ENCODE results near the gene CALCOCO2. TPM values are rescaled to one million over a fixed set of nuclear protein-coding genes. Genes with fewer than 3 reads are reported as not detected.

The CALCOCO2 gene
- total RNA-seq, 1 experiment from 2014 or later, result 23.1 TPM

DNA sequence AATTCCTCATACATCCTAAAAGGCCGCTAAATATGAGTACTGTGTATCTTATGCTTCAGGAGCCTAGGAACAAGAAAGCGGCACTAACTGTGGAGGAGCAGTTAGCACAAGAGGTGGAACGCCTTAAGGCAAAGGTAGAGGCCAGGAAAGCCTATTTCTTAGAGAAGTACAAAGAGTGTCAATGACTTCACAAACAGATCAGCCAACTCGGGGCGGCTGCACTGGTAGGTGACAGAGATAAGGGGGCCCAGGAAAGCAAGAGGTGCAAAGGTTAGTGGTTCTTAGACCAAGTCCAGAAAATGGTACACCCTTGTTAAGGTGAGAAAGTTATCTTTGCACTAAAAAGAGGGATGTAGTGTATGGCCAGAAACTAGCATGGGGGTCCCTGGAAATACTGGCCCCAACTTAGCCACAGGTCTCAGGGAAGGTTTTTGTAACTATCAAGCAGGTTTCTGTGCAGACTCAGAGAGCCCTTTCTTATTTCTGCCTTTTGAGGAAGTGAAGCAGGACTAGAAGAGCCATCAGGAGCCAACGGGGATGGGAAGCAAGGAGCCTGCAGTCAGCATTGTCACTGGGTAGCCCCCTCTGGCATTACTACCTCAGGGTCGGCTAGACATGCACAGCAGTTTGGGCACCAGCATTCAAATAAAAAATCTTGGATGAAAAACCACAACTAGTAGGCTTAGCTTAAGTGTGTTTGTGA is 24.1 kb downstream of the CALCOCO2 start:
- H2BK12ac ChIP-seq (ENCODE audit: insufficient read length, low read depth, low read length), result no peak overlapping the region
- no peak overlapping the region for H3K9ac ChIP-seq (ENCODE audit: extremely low read depth, insufficient read length, low read length)
- no peaks in the 10 kb centered on the region for H3K27me3 Mint-ChIP-seq (ENCODE audit: low read depth)
- H3K4me2 ChIP-seq (ENCODE audit: insufficient read depth, insufficient read length, low read length), result no peak overlapping the region
- no peak overlapping the region for H3K23ac ChIP-seq (ENCODE audit: insufficient read length, low read depth, low read length)
- no peak overlapping the region for H4K8ac ChIP-seq (replicated peaks; ENCODE audit: insufficient read length, low read depth, low read length)
- H3K27ac ChIP-seq (ENCODE audit: insufficient read length, low read depth, low read length), result no peak overlapping the region
- H3K79me1 ChIP-seq (ENCODE audit: insufficient read depth, low read depth, low read length, poor library complexity, severe bottlenecking), result no peaks in the 10 kb centered on the region
- no peak overlapping the region for H2BK15ac ChIP-seq (ENCODE audit: low read depth, low read length)
- H3K4me1 ChIP-seq (ENCODE audit: insufficient read depth, low read length), result 0 out of 2 replicates have a peak, but pooled peaks cover 4% of the 10 kb centered on the region
- no peak overlapping the region for H2BK5ac ChIP-seq (ENCODE audit: insufficient read length, low read length)
- H3K18ac ChIP-seq (ENCODE audit: insufficient read length, low read depth, low read length), result no peak overlapping the region
- no peak overlapping the region for H2AFZ ChIP-seq (ENCODE audit: low read length)
- H4K5ac ChIP-seq (ENCODE audit: insufficient read length, low read depth, low read length), result no peak overlapping the region
- H3K27me3 ChIP-seq (ENCODE audit: insufficient read depth, low read length), result no peaks in the 10 kb centered on the region
- no CpG with 5 or more reads among the region's 7 CpGs for WGBS (ENCODE audit: extremely low coverage, insufficient read length, low lambda C conversion rate)
- no peaks in the 10 kb centered on the region for H3K9me3 Mint-ChIP-seq
- DNase-seq, result no peak
- H2BK20ac ChIP-seq (ENCODE audit: low read depth, low read length, poor library complexity, severe bottlenecking), result no peak overlapping the region
- no peak overlapping the region for H3K4me3 Mint-ChIP-seq
- H3K4ac ChIP-seq (ENCODE audit: low read depth, low read length), result no peak overlapping the region
- H3K9me3 ChIP-seq (ENCODE audit: control insufficient read depth, low read depth, low read length), result no peaks in the 10 kb centered on the region
- H3K23me2 ChIP-seq (ENCODE audit: insufficient read length, low read depth, low read length, poor library complexity, severe bottlenecking), result no peaks in the 10 kb centered on the region
- no peak overlapping the region for H3K56ac ChIP-seq (ENCODE audit: insufficient read length, low read depth, low read length)
- no peaks in the 10 kb centered on the region for H3K4me1 Mint-ChIP-seq
- H3K14ac ChIP-seq (ENCODE audit: insufficient read depth, low read length), result no peak overlapping the region
- TF ChIP-seq CTCF (conservative IDR thresholded peaks at IDR 0.05), result no peak
- peaks cover 0 to 7% (median 0%) of the 10 kb centered on the region in 3 experiments; a peak in 1 of 7 replicates for H3K36me3 Mint-ChIP-seq (ENCODE audit: insufficient read depth in 1 of 3, low read depth in 3 of 3)
- no peak overlapping the region for H2AK5ac ChIP-seq (ENCODE audit: insufficient read length, low read length)
- no peak overlapping the region for H4K91ac ChIP-seq (ENCODE audit: insufficient read length, low read depth, low read length)
- H3T11ph ChIP-seq (ENCODE audit: low read length), result no peak overlapping the region
- no peaks in the 10 kb centered on the region for H3K79me2 ChIP-seq (ENCODE audit: insufficient read depth, low read length)
- no peaks in the 10 kb centered on the region for H4K20me1 ChIP-seq (ENCODE audit: control insufficient read depth, insufficient read depth, insufficient read length)
- peak overlapping the region in 2 of 3 experiments; percentile 25 to 28; a peak in 1 of 7 replicates for H3K27ac Mint-ChIP-seq
- H2BK120ac ChIP-seq (ENCODE audit: low read depth, low read length, poor library complexity, severe bottlenecking), result no peak overlapping the region
